Activated gamma-delta T cell treated with Interleukin-2 at 50 U/mL for 16 hours (primary cell): ENCODE measurements around the gene NOD1.
"Not testable (repeated sequence)": the region's sequence is repeated elsewhere in the genome, so short reads cannot be mapped to it uniquely, and the experiment has no call there.

Experiments
- DNase-seq: peaks from one replicate; pipeline ENCODE4 v3.0.0-alpha.2; 2020

NOD1 gene

DNA sequence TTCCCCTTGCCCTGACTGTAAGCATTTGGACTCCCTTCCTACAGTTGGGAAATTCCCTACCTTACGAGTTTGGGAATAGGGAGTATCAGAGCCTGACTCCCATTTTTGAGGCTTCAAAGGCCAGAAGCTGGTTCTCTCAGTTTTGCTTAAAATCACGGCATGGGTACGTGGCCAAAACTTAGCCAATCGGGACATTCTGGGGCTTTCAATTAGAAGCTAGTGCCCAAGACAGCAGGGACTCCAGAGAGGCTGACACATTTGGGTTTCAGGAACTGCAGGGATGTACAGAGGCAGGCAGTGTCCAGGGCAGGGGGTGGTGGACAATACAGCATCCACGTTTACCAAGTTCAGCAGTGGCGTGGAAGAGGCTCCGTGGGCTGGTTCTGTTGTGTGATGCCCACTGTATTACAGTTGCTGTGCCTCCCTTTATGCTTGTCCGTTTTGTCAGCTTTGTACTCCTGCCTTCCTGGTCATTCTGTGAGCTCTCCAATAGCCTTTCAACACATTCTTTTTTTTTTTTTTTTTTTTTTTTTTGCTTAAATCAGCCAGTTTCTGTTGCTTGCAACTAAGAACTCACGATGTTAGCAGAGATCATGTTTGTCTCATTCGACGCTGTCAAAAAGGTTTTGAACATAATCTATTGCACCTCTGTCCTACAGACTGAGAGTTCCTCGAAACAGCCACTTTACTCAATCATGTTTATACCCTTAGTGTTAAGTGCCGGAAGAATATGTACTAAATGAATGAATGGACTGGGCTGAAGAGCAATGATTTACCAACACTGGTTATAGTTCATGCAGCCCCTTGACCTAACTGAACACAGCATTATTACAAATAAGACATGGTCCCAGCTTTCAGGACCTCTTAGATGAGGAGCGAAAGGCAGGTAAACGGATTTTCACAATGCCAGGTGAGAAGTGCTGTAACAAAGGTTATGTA, 25.0 kb upstream of the NOD1 start:
- DNase-seq: no peak

DNA sequence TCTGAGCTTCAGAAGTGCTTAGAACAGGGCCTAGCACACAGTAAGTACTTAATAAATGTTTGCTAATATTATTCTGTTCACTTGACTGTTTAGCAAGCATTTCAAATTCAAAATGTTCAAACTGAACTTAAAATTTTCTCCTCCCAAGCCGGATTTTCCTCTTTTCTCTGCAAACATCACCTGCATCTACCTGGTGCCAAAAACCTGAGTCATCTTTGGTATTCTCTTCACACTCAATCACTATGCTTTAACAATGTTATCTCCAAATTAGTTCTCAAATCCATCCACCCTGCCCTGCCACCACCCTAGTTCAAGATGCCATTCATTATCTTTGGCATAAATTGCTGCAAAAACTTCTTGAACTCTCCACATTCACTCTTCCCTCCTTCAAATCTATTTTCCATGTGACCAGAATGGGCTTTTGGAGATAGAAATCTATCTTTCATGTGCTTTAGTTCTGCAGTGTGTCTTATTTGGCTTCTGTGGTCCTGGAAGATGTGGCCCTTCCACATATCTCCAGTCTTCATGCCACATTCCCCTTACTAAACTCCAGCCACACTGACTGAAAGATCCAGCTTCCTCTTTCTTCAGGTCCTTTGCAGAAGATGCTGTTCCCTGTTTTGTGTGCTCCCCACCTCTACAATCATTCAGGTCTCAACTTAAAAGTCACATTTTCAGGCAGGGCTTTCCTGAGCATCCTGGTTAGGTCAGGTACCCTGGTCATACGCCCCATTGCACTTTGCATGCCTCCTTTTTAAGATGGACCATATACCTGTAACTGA, 24.1 kb upstream of the NOD1 start:
- no peak for DNase-seq

DNA sequence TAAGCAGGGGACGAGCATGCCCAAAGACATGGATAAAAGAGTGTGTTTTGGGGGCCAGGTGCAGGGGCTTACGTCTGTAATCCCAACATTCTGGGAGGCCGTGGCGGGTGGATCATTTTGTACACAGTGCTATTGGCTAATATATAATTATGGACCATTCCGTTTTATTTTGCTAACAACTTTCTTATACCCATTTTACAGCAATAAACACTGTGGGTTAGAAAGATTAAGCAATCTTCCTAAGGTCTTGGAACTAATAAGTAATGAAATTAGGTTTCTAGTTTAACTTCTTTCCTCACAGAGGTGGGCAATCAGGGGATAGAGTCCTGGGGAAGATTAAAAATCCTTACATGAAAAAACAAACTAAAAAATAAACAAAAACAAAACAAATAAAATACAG, 22.7 kb upstream of the NOD1 start:
- DNase-seq: no peak

DNA sequence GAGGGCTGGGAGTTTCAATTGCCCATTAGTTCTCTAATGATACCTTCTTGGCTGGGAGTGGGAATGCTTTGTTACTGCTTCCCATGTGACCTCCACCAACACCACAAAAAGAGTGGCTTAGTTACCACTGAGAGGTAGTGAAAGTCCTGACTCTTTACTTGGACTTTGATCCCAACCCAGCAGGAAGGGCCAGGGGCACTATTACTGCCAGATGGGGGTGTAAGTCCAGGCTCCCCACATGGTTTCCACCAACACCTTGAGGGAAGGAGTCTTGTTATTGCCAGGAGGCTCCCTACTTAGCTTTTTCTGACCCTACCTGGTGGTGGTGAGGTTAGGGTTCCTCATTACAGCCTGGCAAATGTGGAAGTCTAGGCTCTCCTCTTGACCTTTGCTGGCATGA, 14.6 kb upstream of the NOD1 start:
- DNase-seq: no peak

DNA sequence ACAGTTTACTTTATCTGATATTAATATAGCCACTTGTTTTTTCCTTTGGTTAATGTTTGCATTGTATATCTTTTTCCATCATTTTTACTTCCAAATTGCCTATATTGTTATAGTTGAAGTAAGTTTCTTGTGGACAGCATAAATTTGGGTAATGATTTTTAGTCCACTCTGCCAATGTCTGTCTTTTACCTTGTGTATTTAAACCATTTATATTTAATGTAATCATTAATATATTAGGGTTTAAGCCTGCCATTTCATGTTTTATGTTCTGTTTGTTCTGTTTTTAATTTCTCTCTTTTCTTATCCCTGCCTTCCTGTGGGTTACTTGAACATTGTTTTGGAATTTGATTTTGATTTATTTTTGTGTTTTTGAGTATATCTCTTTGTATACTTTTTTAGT, 12.8 kb upstream of the NOD1 start:
- no peak for DNase-seq

DNA sequence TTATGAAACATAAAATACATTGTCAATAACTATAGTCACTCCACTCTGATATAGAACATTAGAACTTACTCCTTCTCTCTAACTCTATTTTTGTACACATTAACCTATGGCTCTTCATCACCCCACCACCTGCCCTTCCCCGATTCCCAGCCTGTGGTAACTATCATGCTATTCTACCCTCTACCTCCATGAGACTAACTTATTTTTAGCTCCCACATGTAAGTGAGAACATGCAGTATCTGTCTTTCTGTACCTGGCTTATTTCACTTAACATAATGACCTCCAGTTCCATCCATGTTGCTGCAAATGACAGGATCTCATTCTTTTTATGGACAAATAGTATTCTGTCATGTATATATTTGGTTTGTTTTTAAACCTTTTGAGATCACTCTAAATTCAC, 8.8 kb upstream of the NOD1 start:
- no peak for DNase-seq

DNA sequence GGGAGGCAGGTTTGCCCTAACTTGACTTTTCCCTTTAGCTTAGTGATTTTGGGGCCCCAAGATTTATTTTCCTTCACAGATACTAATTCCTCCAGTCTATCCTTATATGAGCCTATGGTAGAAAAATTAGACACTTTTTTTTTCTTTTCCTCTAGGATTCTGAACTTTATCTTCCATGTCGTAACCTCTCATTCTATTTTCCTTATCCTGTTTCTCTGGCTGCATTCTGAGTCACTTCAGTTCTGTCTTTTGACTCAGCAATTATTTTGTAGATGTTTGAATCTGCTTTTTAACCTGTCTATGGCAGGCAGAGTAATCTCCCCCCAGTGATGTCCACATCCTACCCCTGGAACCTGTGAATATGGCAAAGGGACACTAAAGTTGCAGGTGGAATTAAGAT, 7.1 kb upstream of the NOD1 start:
- DNase-seq: no peak

DNA sequence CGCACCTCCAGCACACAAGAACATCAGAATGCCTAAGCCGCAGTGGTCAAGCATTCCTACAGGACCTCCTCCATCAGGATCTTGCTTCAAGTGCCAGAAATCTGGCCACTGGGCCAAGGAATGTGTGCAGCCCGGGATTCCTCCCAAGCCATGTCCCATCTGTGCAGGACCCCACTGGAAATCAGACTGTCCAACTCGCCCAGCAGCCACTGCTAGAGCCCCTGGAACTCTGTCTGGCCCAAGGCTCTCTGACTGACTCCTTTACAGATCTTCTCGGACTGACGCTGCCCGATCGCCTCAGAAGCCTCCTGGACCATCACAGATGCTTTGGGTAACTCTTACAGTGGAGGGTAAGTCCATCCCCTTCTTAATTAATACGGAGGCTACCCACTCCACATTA, 2.8 kb upstream of the NOD1 start:
- DNase-seq: not testable (repeated sequence)

DNA sequence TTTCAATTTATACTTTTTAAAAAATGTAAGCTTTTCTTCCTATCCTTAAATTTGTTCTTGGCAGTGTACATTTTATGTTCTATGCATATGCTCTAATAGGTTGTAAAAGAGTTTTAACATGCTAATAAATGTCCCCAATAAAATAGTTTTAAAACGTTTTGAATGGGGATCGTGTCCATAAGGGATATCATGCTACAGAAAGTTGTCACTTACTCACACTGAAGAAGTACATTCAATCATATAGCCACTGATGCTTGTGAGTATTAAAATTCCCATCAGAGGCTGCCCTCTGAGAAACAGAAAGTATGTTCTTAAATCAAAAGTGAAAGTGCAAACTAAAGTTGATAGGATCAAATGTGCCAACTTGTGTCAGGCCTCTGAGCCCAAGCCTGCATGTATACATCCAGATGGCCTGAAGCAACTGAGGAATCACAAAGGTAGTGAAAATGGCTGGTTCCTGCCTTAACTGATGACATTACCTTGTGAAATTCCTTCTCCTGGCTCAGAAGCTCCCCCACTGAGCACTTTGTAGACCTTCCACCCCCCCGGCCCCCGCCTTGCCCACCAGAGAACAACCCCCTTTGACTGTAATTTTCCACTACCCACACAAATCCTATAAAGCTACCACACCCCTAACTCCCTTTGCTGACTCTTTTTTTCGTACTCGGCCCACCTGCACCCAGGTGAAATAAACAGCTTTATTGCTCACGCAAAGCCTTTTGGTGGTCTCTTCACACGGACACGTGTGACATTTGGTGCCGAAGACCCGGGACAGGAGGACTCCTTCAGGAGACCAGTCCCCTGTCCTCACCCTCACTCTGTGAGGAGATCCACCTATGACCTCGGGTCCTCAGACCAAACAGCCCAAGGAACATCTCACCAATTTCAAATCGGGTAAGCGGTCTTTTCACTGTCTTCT, 877 bp upstream of the NOD1 start:
- no peak for DNase-seq

DNA sequence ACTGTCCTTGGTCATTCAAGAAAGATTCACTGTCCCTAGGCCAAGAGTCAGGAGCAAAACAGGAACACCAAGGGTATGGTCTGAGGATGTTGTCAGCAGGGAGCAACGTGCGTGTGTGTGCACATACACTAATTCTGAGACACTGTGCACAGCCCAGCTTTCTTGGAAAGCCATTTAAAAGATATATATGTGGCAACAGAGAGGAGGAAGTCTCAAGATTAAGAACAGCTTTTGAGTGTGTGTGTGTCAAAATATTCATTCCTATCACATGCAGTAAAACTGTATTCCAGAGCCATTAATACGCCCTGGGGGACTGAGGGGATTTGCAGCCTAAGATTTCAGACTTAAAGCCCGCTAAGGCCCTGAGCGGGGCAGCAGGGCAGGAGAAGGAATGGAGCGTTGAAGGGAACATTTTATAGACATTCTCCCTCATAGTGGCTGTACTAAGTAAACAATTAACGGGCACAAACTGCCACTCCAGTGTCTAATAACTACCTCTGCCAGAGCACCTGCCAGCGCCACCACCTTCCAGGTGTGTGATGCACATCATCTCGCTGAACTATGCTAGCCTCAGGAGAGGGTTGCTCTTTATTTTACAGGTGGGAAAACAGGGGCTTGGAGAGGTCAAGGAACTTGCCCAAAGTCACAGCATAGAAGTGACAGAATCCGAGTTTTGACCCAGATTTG, 2.0 kb downstream of the NOD1 start:
- DNase-seq: no peak

DNA sequence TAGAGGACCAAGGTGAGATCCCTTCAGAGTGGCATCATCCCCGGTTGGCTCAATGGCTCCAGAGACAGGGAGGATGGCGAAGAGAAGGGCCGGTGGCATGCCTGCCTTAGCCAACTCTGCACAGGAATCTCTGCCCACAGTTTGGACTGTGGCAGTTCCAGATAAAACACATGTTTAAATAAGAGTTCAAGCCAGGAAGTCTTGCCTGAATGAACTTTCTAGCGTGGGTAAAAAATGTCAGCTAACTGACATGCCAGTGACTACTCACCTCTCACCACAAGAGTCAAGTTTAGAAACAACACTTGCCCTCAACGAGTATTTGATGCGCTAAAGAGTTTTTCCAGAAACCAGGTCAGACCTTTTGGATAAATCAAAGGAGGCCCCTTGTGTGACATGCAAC, 3.0 kb downstream of the NOD1 start:
- DNase-seq: no peak

DNA sequence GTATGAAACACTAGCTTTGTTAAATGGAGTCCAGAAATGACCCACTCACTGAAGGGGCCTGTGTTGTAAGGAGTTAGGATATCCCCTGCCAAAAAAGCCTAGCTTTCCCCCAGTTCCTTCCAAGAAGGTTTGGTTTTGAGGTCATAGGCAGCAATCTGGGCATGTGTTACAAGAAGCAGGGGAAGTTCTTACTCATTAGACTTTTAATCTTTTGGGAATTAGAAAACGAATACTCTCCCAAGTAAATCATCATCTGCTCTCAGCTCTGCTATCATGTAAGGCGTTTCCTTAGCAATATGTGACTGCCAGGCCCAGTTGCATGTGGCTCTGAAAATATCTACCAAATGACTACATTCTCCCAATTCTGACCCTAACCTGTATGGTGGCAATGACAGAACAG, 3.7 kb downstream of the NOD1 start:
- no peak for DNase-seq

DNA sequence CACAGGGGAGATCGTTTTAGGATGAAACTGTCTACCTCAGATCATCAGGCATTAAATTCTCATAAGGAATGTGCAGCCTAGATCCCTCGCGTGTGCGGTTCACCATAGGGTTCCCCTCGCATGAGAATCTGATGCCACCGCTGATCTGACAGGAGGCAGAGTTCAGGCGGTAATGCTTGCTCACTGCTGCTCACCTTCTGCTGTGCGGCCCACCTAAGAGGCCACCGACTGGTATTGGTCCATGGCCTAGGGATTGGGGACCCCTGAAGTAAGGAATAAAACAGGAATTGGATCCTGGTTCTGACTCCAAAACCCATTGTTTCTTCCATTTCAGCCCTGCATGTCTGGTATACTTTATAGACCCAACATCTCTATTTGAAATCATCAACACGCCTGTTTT, 4.1 kb downstream of the NOD1 start:
- no peak for DNase-seq

DNA sequence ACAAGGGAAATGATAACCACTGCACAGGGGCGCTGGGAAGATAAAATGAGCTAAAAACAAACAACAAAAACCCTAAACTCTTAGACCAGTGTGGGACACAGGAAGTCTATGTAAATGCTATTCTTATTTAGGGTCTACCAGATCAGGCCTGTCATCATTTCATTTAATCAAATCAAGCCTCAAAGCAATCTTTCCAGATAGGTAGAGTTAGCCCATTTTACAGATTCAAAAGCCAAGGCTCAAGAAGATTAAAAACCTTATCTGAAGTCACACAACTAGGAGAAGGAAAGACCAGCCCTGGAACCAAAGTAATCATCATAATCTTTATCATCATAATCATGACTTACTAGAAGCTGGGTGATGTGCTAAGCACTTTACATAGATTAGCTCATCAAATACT, 4.7 kb downstream of the NOD1 start:
- DNase-seq: no peak

DNA sequence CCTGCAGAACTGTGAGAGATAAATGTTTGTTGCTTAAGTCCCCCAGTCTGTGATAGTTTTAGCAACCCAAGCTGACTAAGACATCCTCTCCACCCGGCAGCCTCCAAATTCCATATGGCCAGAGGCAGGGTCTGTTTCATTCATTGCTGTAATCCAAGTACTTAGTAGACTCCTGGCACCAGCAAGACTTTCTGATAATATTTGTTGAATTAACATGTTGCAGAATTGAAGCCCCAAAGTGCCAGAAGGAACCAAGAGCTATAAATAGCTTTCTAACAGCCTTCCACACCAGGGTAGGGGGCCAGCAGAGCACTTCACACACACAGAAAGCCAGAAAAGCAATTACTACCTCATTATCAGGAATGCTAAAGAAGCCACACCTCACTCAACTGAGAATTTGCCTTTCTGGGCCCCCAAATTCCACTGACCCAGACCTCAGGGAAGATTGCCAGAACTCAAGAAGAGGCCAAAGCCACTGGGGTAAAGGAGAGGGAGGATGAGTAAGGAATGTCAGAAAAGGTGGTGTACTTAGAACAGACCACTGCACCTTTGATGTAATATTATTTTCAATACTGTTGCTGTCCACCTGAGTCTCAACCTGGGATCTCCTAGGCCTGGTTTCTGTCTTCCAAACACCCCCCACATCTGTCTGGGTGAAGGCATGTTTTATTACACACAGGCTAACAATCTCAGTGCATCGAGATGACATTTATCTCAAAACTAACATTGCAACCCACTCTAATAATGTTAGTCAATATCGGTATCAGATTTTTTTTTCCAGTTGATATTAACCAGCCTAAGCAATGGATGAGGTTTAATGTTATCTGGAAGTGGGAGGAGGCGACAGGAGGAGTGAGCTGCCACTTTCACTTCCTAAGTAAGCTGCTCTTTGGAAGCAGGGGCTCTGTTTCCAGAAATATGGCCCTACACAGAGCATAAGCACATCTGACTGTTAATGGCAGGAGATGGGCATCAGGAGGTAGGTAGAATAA, 5.5 kb downstream of the NOD1 start:
- DNase-seq: no peak

DNA sequence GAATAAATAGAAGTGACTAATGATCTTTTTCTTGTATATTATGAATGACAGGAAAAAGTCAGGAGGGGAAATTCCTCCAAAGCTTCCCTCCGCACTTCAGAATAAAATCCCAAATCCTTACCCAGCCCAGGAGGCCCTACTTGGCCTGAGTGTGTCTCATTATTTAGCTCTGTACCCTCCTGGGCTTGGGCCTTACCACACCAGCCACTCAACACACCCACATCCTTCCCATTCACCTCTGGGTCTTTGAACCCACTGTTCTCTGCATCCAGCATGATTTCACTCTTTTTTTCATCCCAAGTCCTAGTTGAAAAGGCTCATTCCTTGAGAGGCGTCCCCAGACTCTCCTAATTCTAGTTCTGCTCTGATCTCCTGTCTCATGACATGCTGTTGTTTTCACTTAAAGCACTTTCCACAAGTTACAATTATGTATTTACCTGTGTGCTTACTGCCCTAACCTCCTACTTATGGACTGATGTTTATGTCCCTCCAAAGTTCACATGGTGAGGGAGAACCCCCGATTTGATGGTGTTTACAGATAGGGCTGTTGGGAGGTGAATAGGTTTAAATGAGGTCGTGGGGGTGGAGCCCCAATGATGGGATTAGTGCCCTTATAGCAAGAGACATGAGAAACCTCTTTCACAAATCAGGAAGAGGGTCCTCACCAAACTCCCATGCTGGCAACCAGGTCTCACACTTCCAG, 6.4 kb downstream of the NOD1 start:
- no peak for DNase-seq

DNA sequence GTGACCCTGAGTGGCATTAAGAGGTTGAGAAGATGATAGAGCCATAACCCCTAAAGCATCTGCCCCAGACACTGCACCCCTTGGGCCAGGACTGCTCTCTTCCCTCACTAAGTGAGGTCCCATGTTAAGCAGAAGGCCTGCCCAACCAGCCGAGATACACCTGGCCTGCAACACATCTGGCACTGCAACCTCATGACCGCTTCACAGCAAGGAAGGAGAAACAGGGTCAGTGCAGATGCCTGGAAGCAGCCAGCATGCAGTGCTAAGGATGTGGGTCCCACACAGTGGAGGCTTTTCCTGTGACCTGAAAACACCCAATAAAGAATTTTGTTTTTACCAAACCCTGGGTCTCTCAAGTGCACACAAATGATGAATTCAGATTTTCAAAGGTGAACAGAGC, 7.4 kb downstream of the NOD1 start:
- no peak for DNase-seq

DNA sequence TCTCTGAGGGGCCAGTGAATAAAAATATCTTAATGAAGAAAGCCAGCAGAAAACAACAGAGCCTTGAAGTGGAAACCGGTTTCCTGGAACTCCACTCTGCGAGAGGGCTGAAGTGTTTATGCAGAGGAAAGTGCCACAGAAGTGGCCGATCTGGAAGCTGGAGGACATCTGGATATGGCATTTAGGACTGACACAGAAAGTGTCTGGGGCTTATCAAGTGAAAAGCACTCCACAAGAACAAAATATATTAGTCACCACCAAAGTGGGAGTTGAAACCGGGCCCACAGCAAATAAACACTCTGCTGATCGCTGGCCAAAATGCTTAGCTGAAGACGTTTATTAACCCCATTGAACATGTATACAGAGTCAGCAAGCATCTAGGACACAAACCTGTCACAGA, 7.8 kb downstream of the NOD1 start:
- no peak for DNase-seq

DNA sequence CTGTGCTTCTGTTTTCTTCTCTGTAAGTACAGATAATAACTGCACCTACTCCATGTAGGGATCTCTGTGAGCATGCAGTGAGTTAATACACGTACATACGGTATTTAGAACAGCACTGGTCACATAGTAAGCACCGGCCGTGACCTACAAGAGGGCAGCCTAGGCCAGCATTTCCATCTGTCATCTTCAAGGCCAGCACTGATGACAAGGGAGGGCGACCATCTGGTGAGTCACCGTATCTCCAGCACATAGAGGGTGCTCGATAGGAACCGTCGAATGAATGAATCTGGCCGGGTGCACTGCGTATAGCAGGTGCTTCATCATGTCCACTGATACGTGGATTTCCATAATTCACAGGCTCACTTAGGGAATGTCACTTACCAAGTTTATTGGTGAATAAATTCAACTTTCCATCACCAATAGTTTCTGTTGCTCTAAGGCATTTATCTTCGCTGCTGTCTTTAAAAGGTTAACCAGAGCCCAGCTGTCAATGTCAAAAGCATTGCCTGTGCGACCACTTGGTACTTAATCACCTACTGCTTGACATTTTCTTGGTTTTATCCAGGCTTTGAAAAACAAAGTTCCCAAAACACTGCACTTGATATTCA, 8.3 kb downstream of the NOD1 start:
- no peak for DNase-seq

DNA sequence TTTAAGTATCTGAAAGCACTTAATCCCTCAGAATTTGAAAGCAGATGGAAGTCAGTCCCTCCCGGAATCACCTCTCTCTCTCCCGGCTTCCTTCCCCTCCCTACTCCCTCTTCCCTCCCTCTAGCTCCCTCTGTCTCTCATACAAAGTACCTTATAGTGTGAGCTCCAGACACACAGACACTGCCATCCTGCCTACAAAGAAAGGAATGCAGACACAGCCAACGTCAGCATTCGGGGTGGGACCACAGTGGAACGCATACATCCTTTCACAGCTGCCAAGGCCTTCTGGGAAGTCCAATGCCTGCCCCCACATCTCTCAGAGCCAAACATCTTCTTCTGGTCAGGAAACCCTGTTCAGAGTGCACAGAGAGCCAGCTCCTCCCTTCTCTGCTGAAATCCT, 9.3 kb downstream of the NOD1 start:
- DNase-seq: no peak
